ENCODE results near the gene ARID1B.

Gene ARID1B

DNA sequence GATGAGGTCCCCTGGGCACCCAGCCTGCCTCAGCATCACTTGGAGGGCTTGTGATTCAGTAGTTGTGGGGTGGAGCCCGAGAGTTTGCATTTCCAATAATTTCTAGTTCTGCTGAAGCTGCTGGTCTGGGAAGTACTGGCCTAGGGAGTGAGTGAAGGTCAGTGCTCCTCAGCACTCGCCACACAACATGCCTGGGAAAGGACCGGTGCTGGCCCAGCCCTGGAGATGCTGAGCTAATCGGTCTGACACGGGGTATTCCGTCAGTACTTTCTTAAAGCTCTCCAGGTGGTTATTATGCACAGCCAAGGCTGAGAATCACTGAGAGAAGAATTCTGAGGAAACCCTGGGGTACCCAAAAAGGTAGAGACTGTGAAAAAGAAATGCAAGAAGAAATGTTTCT, 317.9 kb downstream of the ARID1B start:
- DNase-seq (ENCODE audit: low spot score), result no peak
- TF ChIP-seq, protein P1, sequence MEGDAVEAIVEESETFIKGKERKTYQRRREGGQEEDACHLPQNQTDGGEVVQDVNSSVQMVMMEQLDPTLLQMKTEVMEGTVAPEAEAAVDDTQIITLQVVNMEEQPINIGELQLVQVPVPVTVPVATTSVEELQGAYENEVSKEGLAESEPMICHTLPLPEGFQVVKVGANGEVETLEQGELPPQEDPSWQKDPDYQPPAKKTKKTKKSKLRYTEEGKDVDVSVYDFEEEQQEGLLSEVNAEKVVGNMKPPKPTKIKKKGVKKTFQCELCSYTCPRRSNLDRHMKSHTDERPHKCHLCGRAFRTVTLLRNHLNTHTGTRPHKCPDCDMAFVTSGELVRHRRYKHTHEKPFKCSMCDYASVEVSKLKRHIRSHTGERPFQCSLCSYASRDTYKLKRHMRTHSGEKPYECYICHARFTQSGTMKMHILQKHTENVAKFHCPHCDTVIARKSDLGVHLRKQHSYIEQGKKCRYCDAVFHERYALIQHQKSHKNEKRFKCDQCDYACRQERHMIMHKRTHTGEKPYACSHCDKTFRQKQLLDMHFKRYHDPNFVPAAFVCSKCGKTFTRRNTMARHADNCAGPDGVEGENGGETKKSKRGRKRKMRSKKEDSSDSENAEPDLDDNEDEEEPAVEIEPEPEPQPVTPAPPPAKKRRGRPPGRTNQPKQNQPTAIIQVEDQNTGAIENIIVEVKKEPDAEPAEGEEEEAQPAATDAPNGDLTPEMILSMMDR (IDR thresholded peaks at IDR 0.05; ENCODE audit: extremely low read depth, missing control alignments), result no peak

GRCh38 chr6:157095569-157095968, 318.4 kb downstream of the ARID1B start:
- TF ChIP-seq, protein P1 (IDR thresholded peaks at IDR 0.05; ENCODE audit: extremely low read depth, missing control alignments), result no peak
- no peak for DNase-seq (ENCODE audit: low spot score)

DNA sequence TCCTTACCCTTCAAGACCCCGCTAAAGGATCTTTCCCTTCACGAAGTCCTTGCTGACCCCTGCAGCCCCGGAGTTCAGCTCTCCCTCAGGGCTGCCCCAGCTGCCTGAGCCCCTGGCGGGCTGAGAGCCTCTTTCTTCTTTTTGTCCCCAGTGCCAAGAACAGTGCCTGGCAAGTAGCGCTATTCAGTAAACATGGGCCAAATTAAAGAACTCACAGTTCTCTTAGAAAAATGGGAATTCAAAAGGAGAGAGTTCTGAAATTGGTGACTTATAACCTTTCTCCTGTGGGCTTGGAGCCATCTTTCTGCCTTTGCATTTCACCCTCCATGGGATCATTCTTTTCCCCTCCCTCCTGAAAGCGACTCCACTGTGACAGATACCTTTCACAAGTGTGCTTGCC, 318.9 kb downstream of the ARID1B start:
- TF ChIP-seq, protein P1 (IDR thresholded peaks at IDR 0.05; ENCODE audit: extremely low read depth, missing control alignments), result no peak

DNA sequence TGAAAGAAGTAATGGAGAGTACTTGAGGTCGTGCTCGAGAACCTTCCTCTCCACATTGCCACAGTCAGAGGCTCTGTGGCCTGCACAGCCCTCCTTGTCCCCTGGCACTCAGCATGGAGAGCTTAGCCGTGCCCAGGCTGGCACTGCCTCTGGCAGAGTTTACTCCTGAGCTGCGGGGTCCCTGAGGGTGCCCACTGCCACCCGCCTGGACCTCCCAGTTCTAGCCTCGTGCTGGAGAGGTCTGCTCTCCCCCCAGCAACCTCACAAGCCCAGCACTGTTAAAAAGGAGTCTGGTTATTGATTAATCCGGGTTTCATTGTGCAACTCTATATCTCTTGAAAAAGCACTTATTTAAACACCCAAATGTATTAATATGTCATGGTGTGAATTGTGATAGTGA, 319.3 kb downstream of the ARID1B start:
- TF ChIP-seq, protein P1 (IDR thresholded peaks at IDR 0.05; ENCODE audit: extremely low read depth, missing control alignments), result no peak
- no peak for DNase-seq (ENCODE audit: low spot score)

More for the DNA sequence above, 318.9 kb downstream of the ARID1B start:
- DNase-seq (ENCODE audit: low spot score), result no peak

GRCh38 chr6:157097255-157097955, 320.2 kb downstream of the ARID1B start:
- no peak for DNase-seq (ENCODE audit: low spot score)
- TF ChIP-seq, protein P1 (IDR thresholded peaks at IDR 0.05; ENCODE audit: extremely low read depth, missing control alignments), result no peak

DNA sequence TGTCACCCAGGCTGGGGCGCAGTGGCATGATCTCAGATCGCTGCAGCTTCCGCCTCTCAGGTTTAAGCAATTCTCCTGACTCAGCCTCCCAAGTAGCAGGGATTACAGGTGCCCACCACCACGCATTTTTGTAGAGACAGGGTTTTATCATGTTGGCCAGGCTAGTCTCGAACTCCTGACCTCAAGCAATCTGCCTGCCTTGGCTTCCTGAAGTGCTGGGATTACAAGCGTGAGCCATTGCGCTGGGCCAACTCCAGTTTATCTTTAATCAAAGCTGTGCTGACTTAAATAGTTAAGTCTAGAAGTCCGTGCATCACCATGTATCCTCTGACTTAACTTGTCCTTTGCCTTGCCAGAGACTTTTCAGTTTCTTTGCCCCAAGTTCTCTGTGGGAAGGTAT, 321.8 kb downstream of the ARID1B start:
- no peak for DNase-seq (ENCODE audit: low spot score)
- TF ChIP-seq, protein P1 (IDR thresholded peaks at IDR 0.05; ENCODE audit: extremely low read depth, missing control alignments), result no peak

GRCh38 chr6:157099912-157100593, 322.9 kb downstream of the ARID1B start:
- peak; percentile 65 for DNase-seq (ENCODE audit: low spot score)
- TF ChIP-seq, protein P1 (IDR thresholded peaks at IDR 0.05; ENCODE audit: extremely low read depth, missing control alignments), result no peak
